OCI-LY7 (cell line): ENCODE data around the gene SLC9A3. TPM values are rescaled to one million over a fixed set of nuclear protein-coding genes. Genes with fewer than 3 reads are reported as not detected.

Source experiments
- BruUV-seq: library from RNA; stranded (reverse); fragments of 400-500 nt; replicated peaks from 2 replicates; lab custom pipeline; 2021; lab: Mats Ljungman, UMichigan
- CTCF ChIA-PET: fragments of 300-600 bp; sonication (Branson Sonifier 250); formaldehyde crosslinking; loops from one replicate; lab custom pipeline; 2022; ENCODE audit warnings: antibody characterized with exemption; ENCODE audit not compliant: unreplicated experiment; lab: Charles Lee
- POLR2A ChIA-PET: fragments of 300-600 bp; sonication (Branson Sonifier 250); formaldehyde crosslinking; loops from one replicate; lab custom pipeline; 2022; ENCODE audit warnings: antibody characterized with exemption; lab: Charles Lee
- DNase-seq: peaks from one replicate; pipeline ENCODE4 v3.0.0-alpha.2; 2015; ENCODE audit warnings: low spot score
- H2AFZ ChIP-seq: fragments of 200-600 bp; sonication (generic), shearing (Covaris generic); 2 replicates; pipeline ENCODE4 v1.6.1; 2014; ENCODE audit warnings: mild to moderate bottlenecking, antibody characterized with exemption, low read length, moderate library complexity
- H3K27ac ChIP-seq: fragments of 200-600 bp; sonication (generic); 2 replicates; pipeline ENCODE4 v1.5.1; 2014; ENCODE audit warnings: mixed run types, low read depth, mild to moderate bottlenecking, moderate library complexity, low read length, inconsistent platforms; ENCODE audit not compliant: poor library complexity, severe bottlenecking
- H3K36me3 ChIP-seq: fragments of 200-600 bp; sonication (generic); 2 replicates; pipeline ENCODE4 v1.6.1; 2014; ENCODE audit warnings: mild to moderate bottlenecking, antibody characterized with exemption, low read length, moderate library complexity, mixed read lengths; ENCODE audit not compliant: insufficient read depth
- H3K4me1 ChIP-seq: fragments of 200-600 bp; sonication (generic); 2 replicates; pipeline ENCODE4 v1.5.1; 2014; ENCODE audit warnings: mild to moderate bottlenecking, low read length; ENCODE audit not compliant: insufficient read depth, poor library complexity, severe bottlenecking
- H3K4me2 ChIP-seq: fragments of 200-600 bp; sonication (generic); 2 replicates; pipeline ENCODE4 v1.6.1; 2014; ENCODE audit warnings: mild to moderate bottlenecking, low read length
- H3K4me3 ChIP-seq: fragments of 200-600 bp; sonication (generic); 2 replicates; pipeline ENCODE4 v1.5.1; 2014; ENCODE audit warnings: mild to moderate bottlenecking, low read depth, low read length; ENCODE audit not compliant: poor library complexity, severe bottlenecking
- H3K79me2 ChIP-seq: fragments of 200-600 bp; sonication (generic); 2 replicates; pipeline ENCODE4 v1.6.1; 2016; ENCODE audit warnings: low read depth, mild to moderate bottlenecking, low read length, moderate library complexity, mixed read lengths; ENCODE audit not compliant: insufficient read depth
- H3K9me2 ChIP-seq: fragments of 200-600 bp; sonication (generic); 2 replicates; pipeline ENCODE4 v1.6.1; 2016; ENCODE audit warnings: mild to moderate bottlenecking, low read length, mixed read lengths; ENCODE audit not compliant: insufficient read depth
- H3K9me3 ChIP-seq: fragments of 200-600 bp; sonication (generic); 2 replicates; pipeline ENCODE4 v1.6.1; 2014; ENCODE audit warnings: mild to moderate bottlenecking, mixed run types, low read length, mixed read lengths
- H4K20me1 ChIP-seq: fragments of 200-600 bp; sonication (generic); 2 replicates; pipeline ENCODE4 v1.6.1; 2014; ENCODE audit warnings: mild to moderate bottlenecking, antibody characterized with exemption, low read length, moderate library complexity, mixed read lengths; ENCODE audit not compliant: insufficient read depth
- EZH2phosphoT487 ChIP-seq: fragments of 200-600 bp; sonication (generic); IDR thresholded peaks from 2 replicates; pipeline ENCODE4 v1.6.1; 2018; ENCODE audit warnings: low read depth, borderline replicate concordance, mild to moderate bottlenecking, mixed run types, antibody characterized with exemption, low read length, moderate library complexity, mixed read lengths
- intact Hi-C: fragments of 100-400 bp; cut with micrococcal nuclease; formaldehyde crosslinking; loops from one replicate; pipeline ENCODE4 v1.10.0; 2022; ENCODE audit not compliant: unreplicated experiment
- total RNA-seq, 2 experiments: library from RNA; depleted of rRNA in 1 of 2; stranded (reverse); fragments of >200 nt in 1 of 2; shearing (Covaris generic) in 1 of 2; gene quantifications; 2 replicates each; pipeline ENCODE4 v1.2.3, GENCODE V29; 2014 to 2022
- TF ChIP-seq, protein P1 (sequence below): fragments of 200-600 bp; sonication (generic); conservative IDR thresholded peaks from 2 replicates; pipeline ENCODE4 v1.5.1; 2014; ENCODE audit warnings: mild to moderate bottlenecking, antibody characterized with exemption, low read length, moderate library complexity, mixed read lengths

The SLC9A3 gene
- total RNA-seq, 2 experiments from 2014 or later = 2.0 to 4.3 TPM

DNA sequence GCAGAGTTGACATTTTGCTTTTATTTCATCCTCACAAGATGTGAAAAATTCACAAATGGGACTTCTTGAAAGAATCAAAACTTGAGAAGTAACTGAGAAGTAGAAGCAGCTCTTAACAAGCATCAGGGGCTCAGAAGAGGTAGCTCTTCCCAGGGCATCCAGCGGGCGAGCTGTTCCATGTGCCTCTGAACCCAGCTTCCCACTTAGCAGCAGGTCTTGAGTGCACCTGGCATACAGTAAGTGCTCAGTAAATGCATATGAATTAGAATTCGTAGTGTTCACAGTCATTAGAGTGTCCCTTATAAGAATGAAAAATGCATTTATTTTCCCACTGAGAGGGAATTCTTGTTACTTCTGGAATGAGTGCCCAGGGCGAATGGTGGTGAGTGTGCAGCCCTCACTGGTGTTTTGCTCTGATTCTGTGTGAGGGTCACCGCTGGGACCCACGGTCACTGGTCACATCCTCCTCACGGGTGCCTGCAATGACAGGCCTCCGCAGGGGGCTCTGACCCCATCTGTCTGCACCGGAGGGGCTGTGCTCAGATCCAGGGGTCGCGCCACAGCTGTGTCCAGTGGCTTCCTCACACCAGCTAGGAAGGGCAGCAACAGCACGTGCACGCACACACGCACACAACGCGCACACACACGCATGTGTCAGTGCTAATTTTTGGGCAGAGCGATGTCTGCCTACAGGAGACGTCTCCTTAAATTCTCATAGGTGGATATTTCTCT, 54.3 kb downstream of the SLC9A3 start:
- no peak overlapping the region for H3K4me3 ChIP-seq
- POLR2A ChIA-PET = interaction anchor here (0.7 kb wide), 1 partner anchor 24 kb away, joined by 3 read pairs; no protein-coding TSS in a partner anchor
- TF ChIP-seq EZH2phosphoT487 = no peak
- TF ChIP-seq, protein P1, sequence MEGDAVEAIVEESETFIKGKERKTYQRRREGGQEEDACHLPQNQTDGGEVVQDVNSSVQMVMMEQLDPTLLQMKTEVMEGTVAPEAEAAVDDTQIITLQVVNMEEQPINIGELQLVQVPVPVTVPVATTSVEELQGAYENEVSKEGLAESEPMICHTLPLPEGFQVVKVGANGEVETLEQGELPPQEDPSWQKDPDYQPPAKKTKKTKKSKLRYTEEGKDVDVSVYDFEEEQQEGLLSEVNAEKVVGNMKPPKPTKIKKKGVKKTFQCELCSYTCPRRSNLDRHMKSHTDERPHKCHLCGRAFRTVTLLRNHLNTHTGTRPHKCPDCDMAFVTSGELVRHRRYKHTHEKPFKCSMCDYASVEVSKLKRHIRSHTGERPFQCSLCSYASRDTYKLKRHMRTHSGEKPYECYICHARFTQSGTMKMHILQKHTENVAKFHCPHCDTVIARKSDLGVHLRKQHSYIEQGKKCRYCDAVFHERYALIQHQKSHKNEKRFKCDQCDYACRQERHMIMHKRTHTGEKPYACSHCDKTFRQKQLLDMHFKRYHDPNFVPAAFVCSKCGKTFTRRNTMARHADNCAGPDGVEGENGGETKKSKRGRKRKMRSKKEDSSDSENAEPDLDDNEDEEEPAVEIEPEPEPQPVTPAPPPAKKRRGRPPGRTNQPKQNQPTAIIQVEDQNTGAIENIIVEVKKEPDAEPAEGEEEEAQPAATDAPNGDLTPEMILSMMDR = no peak
- H4K20me1 ChIP-seq = peaks cover 4% of the 10 kb centered on the region; the same call in 1 of the 2 replicates
- no peaks in the 10 kb centered on the region for H3K9me3 ChIP-seq
- BruUV-seq = no TSS peak
- intact Hi-C loops = loop anchor here (10.0 kb wide), 1 partner anchor 145 kb away; the partner anchor contains the start of gene CEP72
- H2AFZ ChIP-seq = no peak overlapping the region
- H3K4me2 ChIP-seq = no peak overlapping the region
- peaks cover 24% of the 10 kb centered on the region for H3K4me1 ChIP-seq
- H3K27ac ChIP-seq = no peak overlapping the region
- H3K9me2 ChIP-seq = no peaks in the 10 kb centered on the region
- no peak for DNase-seq
- CTCF ChIA-PET = no interaction called here
- H3K36me3 ChIP-seq = peaks cover 34% of the 10 kb centered on the region; the same call in 1 of the 2 replicates
- H3K79me2 ChIP-seq = peaks cover 11% of the 10 kb centered on the region; the same call in 1 of the 2 replicates

DNA sequence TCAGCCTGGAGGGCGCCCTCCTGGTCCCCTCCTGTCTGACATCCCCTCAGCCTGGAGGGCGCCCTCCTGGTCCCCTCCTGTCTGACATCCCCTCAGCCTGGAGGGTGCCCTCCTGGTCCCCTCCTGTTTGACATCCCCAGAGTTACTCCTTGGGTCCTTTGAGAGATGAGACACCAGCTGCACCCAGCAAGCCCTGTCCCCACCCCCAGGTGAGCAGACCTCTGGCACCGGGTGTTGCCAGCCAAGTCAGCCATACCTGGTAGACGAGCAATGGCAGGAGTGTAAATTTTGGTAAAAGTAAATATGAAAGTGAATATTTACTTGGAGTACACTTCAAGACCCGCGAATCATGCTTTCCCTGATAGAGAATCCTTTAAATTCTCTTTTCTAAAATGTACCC, 55.8 kb downstream of the SLC9A3 start:
- TF ChIP-seq EZH2phosphoT487 = no peak
- TF ChIP-seq, protein P1 = no peak
- intact Hi-C loops = no loop called here
- no peak overlapping the region for H3K4me3 ChIP-seq
- H3K4me1 ChIP-seq = peaks cover 19% of the 10 kb centered on the region
- H3K9me2 ChIP-seq = no peaks in the 10 kb centered on the region
- peaks cover 4% of the 10 kb centered on the region; the same call in 1 of the 2 replicates for H4K20me1 ChIP-seq
- CTCF ChIA-PET = no interaction called here
- DNase-seq = no peak
- no TSS peak for BruUV-seq
- no peak overlapping the region for H3K4me2 ChIP-seq
- H3K79me2 ChIP-seq = peaks cover 11% of the 10 kb centered on the region; the same call in 1 of the 2 replicates
- peaks cover 49% of the 10 kb centered on the region for H3K36me3 ChIP-seq
- no peak overlapping the region for H2AFZ ChIP-seq
- H3K9me3 ChIP-seq = no peaks in the 10 kb centered on the region
- H3K27ac ChIP-seq = no peak overlapping the region
- POLR2A ChIA-PET = no interaction called here

DNA sequence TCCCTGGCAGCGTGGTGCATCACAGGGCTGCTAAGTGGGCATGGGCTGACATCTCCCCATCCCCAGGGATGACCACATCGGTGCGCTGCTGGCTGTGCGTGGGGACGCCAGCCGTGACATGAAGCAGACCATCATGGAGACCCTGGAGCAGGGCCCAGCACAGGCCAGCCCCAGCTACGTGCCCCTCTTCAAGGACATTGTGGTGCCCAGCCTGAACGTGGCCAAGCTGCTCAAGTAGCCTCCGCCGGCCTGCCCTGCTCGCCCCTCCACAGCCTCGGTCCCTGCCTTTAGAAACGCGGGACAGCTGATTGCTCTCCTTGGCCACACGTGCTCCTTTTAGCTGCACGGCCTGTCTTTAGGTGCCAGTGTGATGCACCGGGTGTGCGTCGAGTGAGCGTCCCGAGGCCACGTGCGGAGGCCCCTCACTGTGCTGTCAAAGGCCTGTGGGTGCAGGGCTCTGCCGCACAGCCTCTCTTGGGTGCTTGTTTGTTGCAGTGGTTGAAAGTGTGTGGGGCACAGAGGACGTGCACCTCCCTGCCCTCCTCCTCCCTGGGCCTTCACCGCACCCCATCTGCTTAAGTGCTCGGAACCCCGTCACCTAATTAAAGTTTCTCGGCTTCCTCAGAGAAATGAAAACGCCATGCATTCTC, 57.5 kb downstream of the SLC9A3 start:
- H3K9me3 ChIP-seq = no peaks in the 10 kb centered on the region
- CTCF ChIA-PET = no interaction called here

More for the DNA sequence above, 57.5 kb downstream of the SLC9A3 start:
- Histone ChIP-seq H3K4me3 (no peak overlapping the region), H3K79me2 (peaks cover 4% of the 10 kb centered on the region; the same call in 1 of the 2 replicates), H3K36me3 (peaks cover 60% of the 10 kb centered on the region), H3K27ac (no peak overlapping the region), H3K9me2 (no peaks in the 10 kb centered on the region), H3K4me2 (no peak overlapping the region), H2AFZ (no peak overlapping the region), H4K20me1 (peaks cover 3% of the 10 kb centered on the region; the same call in 1 of the 2 replicates), H3K4me1 (peaks cover 15% of the 10 kb centered on the region)
- intact Hi-C loops = no loop called here
- no peak for DNase-seq
- TF ChIP-seq EZH2phosphoT487 = no peak
- POLR2A ChIA-PET = no interaction called here
- BruUV-seq = no TSS peak
